Ishikawa (cell line): ENCODE results near the gene ITGBL1.

ENCODE experiments used
- CREB1 ChIP-seq: IDR thresholded peaks from 2 replicates; pipeline ENCODE4 v1.6.1; 2012; ENCODE audit warnings: low read depth
- EP300 ChIP-seq: IDR thresholded peaks from 2 replicates; pipeline ENCODE4 v1.6.1; 2012; ENCODE audit warnings: borderline replicate concordance
- FOXM1 ChIP-seq: IDR thresholded peaks from 2 replicates; pipeline ENCODE4 v1.6.1; 2012; ENCODE audit warnings: low read depth, borderline replicate concordance
- YY1 ChIP-seq: IDR thresholded peaks from 2 replicates; pipeline ENCODE4 v1.6.1; 2012; ENCODE audit warnings: low read depth
- ZBTB7A ChIP-seq: IDR thresholded peaks from 2 replicates; pipeline ENCODE4 v1.6.1; 2012; ENCODE audit warnings: low read depth
- TF ChIP-seq, protein P1 (sequence below): IDR thresholded peaks from 2 replicates; pipeline ENCODE4 v1.6.1; 2012; ENCODE audit warnings: low read depth, mild to moderate bottlenecking
- TF ChIP-seq, protein P2 (sequence below): IDR thresholded peaks from 2 replicates; pipeline ENCODE4 v1.6.1; 2012

DNA sequence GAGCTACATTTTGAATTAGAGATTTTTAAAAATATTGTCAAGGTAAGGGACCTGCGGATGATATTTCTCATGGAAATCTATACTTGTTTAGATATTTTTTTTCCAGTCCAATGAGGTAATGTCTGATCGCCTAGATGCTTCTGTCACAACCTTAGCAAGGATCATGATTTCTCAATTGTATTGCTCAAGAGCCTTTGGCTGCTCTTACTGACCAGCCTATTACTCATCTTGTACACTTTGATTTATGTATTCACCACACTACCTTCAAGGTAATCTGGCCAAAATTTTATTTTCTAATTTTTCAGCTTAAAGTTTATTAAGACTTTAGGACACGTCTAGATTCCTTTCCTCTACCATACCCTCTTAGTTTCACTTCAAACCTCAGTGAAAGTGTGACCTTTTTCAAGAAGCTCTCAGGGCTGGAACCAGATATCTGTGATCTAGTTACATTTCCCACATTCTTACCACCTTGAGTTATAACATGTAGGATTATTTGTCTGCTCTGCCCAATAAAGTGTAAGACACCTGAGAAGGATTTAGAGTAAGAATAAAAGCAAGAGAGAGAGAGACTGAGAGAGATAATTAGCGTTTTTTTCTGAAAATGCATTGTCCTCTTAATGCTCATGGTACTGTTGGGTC is 197.1 kb downstream of the ITGBL1 start:
- TF ChIP-seq YY1 (no peak), CREB1 (no peak), EP300 (no peak), FOXM1 (no peak), ZBTB7A (no peak)
- TF ChIP-seq, protein P1, sequence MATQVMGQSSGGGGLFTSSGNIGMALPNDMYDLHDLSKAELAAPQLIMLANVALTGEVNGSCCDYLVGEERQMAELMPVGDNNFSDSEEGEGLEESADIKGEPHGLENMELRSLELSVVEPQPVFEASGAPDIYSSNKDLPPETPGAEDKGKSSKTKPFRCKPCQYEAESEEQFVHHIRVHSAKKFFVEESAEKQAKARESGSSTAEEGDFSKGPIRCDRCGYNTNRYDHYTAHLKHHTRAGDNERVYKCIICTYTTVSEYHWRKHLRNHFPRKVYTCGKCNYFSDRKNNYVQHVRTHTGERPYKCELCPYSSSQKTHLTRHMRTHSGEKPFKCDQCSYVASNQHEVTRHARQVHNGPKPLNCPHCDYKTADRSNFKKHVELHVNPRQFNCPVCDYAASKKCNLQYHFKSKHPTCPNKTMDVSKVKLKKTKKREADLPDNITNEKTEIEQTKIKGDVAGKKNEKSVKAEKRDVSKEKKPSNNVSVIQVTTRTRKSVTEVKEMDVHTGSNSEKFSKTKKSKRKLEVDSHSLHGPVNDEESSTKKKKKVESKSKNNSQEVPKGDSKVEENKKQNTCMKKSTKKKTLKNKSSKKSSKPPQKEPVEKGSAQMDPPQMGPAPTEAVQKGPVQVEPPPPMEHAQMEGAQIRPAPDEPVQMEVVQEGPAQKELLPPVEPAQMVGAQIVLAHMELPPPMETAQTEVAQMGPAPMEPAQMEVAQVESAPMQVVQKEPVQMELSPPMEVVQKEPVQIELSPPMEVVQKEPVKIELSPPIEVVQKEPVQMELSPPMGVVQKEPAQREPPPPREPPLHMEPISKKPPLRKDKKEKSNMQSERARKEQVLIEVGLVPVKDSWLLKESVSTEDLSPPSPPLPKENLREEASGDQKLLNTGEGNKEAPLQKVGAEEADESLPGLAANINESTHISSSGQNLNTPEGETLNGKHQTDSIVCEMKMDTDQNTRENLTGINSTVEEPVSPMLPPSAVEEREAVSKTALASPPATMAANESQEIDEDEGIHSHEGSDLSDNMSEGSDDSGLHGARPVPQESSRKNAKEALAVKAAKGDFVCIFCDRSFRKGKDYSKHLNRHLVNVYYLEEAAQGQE: no peak
- TF ChIP-seq, protein P2, sequence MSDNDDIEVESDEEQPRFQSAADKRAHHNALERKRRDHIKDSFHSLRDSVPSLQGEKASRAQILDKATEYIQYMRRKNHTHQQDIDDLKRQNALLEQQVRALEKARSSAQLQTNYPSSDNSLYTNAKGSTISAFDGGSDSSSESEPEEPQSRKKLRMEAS: no peak
